ENCODE results near the gene ZNF518A. TPM values are rescaled to one million over a fixed set of nuclear protein-coding genes. Genes with fewer than 3 reads are reported as not detected.

The ZNF518A gene
- total and polyA plus RNA-seq, 2 donors (not counting 1 experiment from before 2014, with no cell fraction given): 7.9 to 34.8 TPM

GRCh38 chr10:96112531-96112930, 17.6 kb upstream of the ZNF518A start:
- H4K20me1 ChIP-seq (ENCODE audit: control insufficient read depth, insufficient read depth, low read length, poor library complexity, severe bottlenecking): no peaks in the 10 kb centered on the region
- CTCF ChIA-PET: interaction anchor here (0.7 kb wide), 1 partner anchor 92 kb away, joined by 3 read pairs; no protein-coding TSS in a partner anchor

DNA sequence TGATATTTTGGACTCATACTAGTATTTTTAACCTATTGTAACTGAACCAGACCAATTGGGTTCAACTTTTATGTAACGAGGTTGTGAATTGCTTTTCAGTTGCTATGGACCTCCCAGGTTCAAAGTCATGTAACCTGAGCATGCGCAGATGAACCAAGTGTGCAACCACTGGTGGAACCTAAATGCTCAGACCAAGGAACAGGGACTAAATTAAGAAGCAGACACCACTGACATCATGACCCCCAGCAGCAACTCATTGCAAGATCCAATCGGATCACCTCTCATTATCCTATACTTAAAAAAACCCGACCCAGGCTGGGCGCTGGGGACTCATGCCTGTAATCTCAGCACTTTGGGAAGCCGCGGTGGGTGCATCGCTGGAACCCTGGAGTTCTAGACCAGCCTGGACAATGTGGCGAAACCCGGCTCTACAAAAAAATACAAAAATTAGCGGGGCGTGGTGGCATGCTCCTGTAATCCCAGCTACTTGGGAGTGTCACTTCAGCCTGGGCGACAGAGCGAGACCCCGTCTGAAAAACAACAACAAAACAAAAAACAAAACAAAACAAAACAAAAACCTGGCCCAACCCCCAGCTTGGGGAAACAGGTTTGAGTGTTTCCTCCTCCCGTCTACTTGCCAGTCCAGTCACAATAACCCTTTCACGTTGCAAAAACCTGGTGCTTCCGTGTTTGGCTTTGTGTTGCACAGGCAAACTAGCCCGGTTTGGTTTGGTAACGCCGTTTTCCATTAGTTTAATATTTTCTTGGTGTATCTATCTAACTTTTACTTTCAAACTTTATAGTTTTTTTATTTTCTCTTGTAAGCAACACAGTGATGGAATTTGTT, 11.3 kb upstream of the ZNF518A start:
- CTCF ChIA-PET: no interaction called here
- no peak overlapping the region for H2AFZ ChIP-seq (ENCODE audit: insufficient read depth, low read depth, low read length, poor library complexity, severe bottlenecking)

More at GRCh38 chr10:96112531-96112930, 17.6 kb upstream of the ZNF518A start:
- H3K36me3 ChIP-seq (replicated peaks in 1 of 2; ENCODE audit: control extremely low read depth in 1 of 2, control insufficient read depth in 1 of 2, extremely low read depth in 1 of 2, insufficient read depth in 2 of 2, low read length in 1 of 2): no peaks in the 10 kb centered on the region
- H3K27ac ChIP-seq (ENCODE audit: low read length in 2 of 2): no peak overlapping the region
- no peaks in the 10 kb centered on the region for H3K4me1 Mint-ChIP-seq
- no peak overlapping the region for H3K4me3 ChIP-seq (ENCODE audit: control extremely low read depth in 1 of 5, extremely low read depth in 1 of 5, insufficient read depth in 1 of 5, low read depth in 2 of 5, low read length in 4 of 5)
- H3K27me3 ChIP-seq (replicated peaks in 1 of 4; ENCODE audit: control extremely low read depth in 1 of 4, control insufficient read depth in 3 of 4, insufficient read depth in 4 of 4, low read length in 3 of 4): peaks cover 1 to 62% (median 17%) of the 10 kb centered on the region in 4 experiments
- no peaks in the 10 kb centered on the region for H3K79me2 ChIP-seq (ENCODE audit: control insufficient read depth, insufficient read depth, low read length)
- H3K27ac Mint-ChIP-seq: no peak overlapping the region
- H3K9ac ChIP-seq (ENCODE audit: low read length): no peak overlapping the region
- no peak overlapping the region for H3K4me3 Mint-ChIP-seq
- no peak overlapping the region for H3K4me2 ChIP-seq (replicated peaks; ENCODE audit: low read depth, low read length, poor library complexity, severe bottlenecking)
- 100% methylated on average over 1 of the region's 7 CpGs for WGBS (ENCODE audit: insufficient coverage)
- DNase-seq (no peak), ATAC-seq (ENCODE audit: low read depth) (no peak)
- H3K9me3 Mint-ChIP-seq (ENCODE audit: insufficient read depth): peaks cover 8% of the 10 kb centered on the region
- peaks cover 0 to 6% (median 6%) of the 10 kb centered on the region in 3 donors for H3K9me3 ChIP-seq (ENCODE audit: control extremely low read depth in 1 of 3, control insufficient read depth in 2 of 3, insufficient read depth in 1 of 3, low read length in 2 of 3)
- POLR2A ChIA-PET: no interaction called here
- intact Hi-C loops (cut with micrococcal nuclease): no loop called here
- H2AFZ ChIP-seq (ENCODE audit: insufficient read depth, low read depth, low read length, poor library complexity, severe bottlenecking): no peak overlapping the region
- TF ChIP-seq EZH2 (IDR thresholded peaks at IDR 0.05; ENCODE audit: borderline replicate concordance, insufficient read depth, low read depth, low read length, poor library complexity, severe bottlenecking): no peak
- TF ChIP-seq, protein P1, sequence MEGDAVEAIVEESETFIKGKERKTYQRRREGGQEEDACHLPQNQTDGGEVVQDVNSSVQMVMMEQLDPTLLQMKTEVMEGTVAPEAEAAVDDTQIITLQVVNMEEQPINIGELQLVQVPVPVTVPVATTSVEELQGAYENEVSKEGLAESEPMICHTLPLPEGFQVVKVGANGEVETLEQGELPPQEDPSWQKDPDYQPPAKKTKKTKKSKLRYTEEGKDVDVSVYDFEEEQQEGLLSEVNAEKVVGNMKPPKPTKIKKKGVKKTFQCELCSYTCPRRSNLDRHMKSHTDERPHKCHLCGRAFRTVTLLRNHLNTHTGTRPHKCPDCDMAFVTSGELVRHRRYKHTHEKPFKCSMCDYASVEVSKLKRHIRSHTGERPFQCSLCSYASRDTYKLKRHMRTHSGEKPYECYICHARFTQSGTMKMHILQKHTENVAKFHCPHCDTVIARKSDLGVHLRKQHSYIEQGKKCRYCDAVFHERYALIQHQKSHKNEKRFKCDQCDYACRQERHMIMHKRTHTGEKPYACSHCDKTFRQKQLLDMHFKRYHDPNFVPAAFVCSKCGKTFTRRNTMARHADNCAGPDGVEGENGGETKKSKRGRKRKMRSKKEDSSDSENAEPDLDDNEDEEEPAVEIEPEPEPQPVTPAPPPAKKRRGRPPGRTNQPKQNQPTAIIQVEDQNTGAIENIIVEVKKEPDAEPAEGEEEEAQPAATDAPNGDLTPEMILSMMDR (IDR thresholded peaks at IDR 0.05): no peak
- H3K27me3 Mint-ChIP-seq: peaks cover 81% of the 10 kb centered on the region
- no peaks in the 10 kb centered on the region for H3K4me1 ChIP-seq (ENCODE audit: control insufficient read depth in 2 of 2, insufficient read depth in 2 of 2, low read length in 2 of 2)

More for the DNA sequence above, 11.3 kb upstream of the ZNF518A start:
- DNase-seq (no peak), ATAC-seq (ENCODE audit: low read depth) (no peak)
- no peaks in the 10 kb centered on the region for H3K9me3 Mint-ChIP-seq (ENCODE audit: insufficient read depth)
- no peak overlapping the region for H3K27ac Mint-ChIP-seq
- POLR2A ChIA-PET: no interaction called here
- Histone ChIP-seq H3K9me3 (ENCODE audit: control extremely low read depth in 1 of 3, control insufficient read depth in 2 of 3, insufficient read depth in 1 of 3, low read length in 2 of 3) (peaks cover 0 to 4% (median 4%) of the 10 kb centered on the region in 3 donors), H3K9ac (ENCODE audit: low read length) (no peak overlapping the region), H3K4me3 (ENCODE audit: control extremely low read depth in 1 of 5, extremely low read depth in 1 of 5, insufficient read depth in 1 of 5, low read depth in 2 of 5, low read length in 4 of 5) (no peak overlapping the region), H4K20me1 (ENCODE audit: control insufficient read depth, insufficient read depth, low read length, poor library complexity, severe bottlenecking) (no peaks in the 10 kb centered on the region), H3K27ac (ENCODE audit: low read length in 2 of 2) (no peak overlapping the region), H3K4me1 (ENCODE audit: control insufficient read depth in 2 of 2, insufficient read depth in 2 of 2, low read length in 2 of 2) (no peaks in the 10 kb centered on the region), H3K79me2 (ENCODE audit: control insufficient read depth, insufficient read depth, low read length) (no peaks in the 10 kb centered on the region), H3K27me3 (replicated peaks in 1 of 4; ENCODE audit: control extremely low read depth in 1 of 4, control insufficient read depth in 3 of 4, insufficient read depth in 4 of 4, low read length in 3 of 4) (peaks cover 1 to 38% (median 11%) of the 10 kb centered on the region in 4 experiments), H3K36me3 (replicated peaks in 1 of 2; ENCODE audit: control extremely low read depth in 1 of 2, control insufficient read depth in 1 of 2, extremely low read depth in 1 of 2, insufficient read depth in 2 of 2, low read length in 1 of 2) (no peaks in the 10 kb centered on the region), H3K4me2 (replicated peaks; ENCODE audit: low read depth, low read length, poor library complexity, severe bottlenecking) (no peak overlapping the region)
- no peak for TF ChIP-seq EZH2 (IDR thresholded peaks at IDR 0.05; ENCODE audit: borderline replicate concordance, insufficient read depth, low read depth, low read length, poor library complexity, severe bottlenecking)
- TF ChIP-seq, protein P1 (IDR thresholded peaks at IDR 0.05): no peak
- intact Hi-C loops (cut with micrococcal nuclease): no loop called here
- H3K27me3 Mint-ChIP-seq: peaks cover 63% of the 10 kb centered on the region
- no peaks in the 10 kb centered on the region for H3K4me1 Mint-ChIP-seq
- no peak overlapping the region for H3K4me3 Mint-ChIP-seq
- WGBS (ENCODE audit: insufficient coverage): 94% methylated on average over 16 of the region's 21 CpGs
